ENCODE results near the gene LRRC71.

The LRRC71 gene

GRCh38 chr1:156893048-156893953, 27.1 kb upstream of the LRRC71 start, which contains the start of gene PEAR1:
Gene PEAR1 (plus strand): TSS chr1:156893718. CDS start chr1:156903927, 10,209 bp downstream.
- Histone ChIP-seq H3K9me3 (ENCODE audit: control insufficient read depth, insufficient read depth, low read depth, low read length) (no peaks in the 10 kb centered on the region), H3K4me3 (ENCODE audit: low read depth, low read length) (no peak within 1 kb of the TSS), H3K36me3 (ENCODE audit: control insufficient read depth in 2 of 2, insufficient read depth in 1 of 2, low read length in 2 of 2) (no peaks in the 10 kb centered on the region), H3K27ac (ENCODE audit: extremely low read depth, low read depth, low read length) (no peak within 1 kb of the TSS), H3K4me1 (ENCODE audit: control insufficient read depth, insufficient read depth, low read length) (no peaks in the 10 kb centered on the region)
- ChIA-PET CTCF (interaction anchor here (0.6 to 10.2 kb wide), 13 partner anchors 12 to 263 kb away, joined by 3 to 199 read pairs (median 17); partner anchors contain the start of genes INSRR, ISG20L2, LRRC71 and METTL25B), POLR2A (no interaction called here)
- no peak for TF ChIP-seq TRIM28 (IDR thresholded peaks at IDR 0.05; ENCODE audit: borderline replicate concordance, low read length)
- TF ChIP-seq ZNF585B (tag by site-specific recombination; IDR thresholded peaks at IDR 0.05) = no peak
- TF ChIP-seq ELK4 (IDR thresholded peaks at IDR 0.05; ENCODE audit: borderline replicate concordance, low read depth, low read length) = no peak
- TF ChIP-seq TSHZ1 (tag by site-specific recombination; IDR thresholded peaks at IDR 0.05; ENCODE audit: borderline replicate concordance) = no peak
- no peak for TF ChIP-seq ZXDB (tag by site-specific recombination; IDR thresholded peaks at IDR 0.05)
- TF ChIP-seq ZBTB11 (tag by site-specific recombination; conservative IDR thresholded peaks at IDR 0.05; ENCODE audit: low read depth) = no peak
- no peak for TF ChIP-seq ZNF837 (tag by site-specific recombination; IDR thresholded peaks at IDR 0.05)
- TF ChIP-seq BCL11A (tag by site-specific recombination; IDR thresholded peaks at IDR 0.05; ENCODE audit: low read depth) = no peak

DNA sequence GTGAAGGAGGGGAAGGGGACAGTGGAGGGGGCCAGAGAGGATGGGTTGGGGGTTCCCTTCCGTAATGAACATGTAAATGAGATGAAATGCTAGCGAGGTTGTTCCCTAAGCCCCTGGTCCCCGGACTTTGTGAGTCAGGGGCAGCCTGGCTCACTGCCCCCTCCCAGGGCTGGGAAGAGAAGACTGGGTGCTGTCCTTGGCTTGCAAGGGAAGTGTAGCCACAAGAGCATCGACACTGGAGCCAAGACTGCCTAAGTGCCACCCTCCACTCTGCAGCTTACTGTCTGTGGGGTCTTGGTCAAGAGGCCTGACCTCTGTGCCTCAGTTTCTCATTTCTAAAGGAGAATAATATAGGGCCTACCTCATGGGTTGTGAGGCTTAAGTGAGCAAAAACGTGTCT, 26.4 kb upstream of the LRRC71 start:
- Histone ChIP-seq H3K4me1 (ENCODE audit: control insufficient read depth, insufficient read depth, low read length) (no peaks in the 10 kb centered on the region), H3K36me3 (ENCODE audit: control insufficient read depth in 2 of 2, insufficient read depth in 1 of 2, low read length in 2 of 2) (no peaks in the 10 kb centered on the region), H3K4me3 (ENCODE audit: low read depth, low read length) (no peak overlapping the region), H3K9me3 (ENCODE audit: control insufficient read depth, insufficient read depth, low read depth, low read length) (no peaks in the 10 kb centered on the region), H3K27ac (ENCODE audit: extremely low read depth, low read depth, low read length) (no peak overlapping the region)
- ChIA-PET CTCF (interaction anchor here (0.9 to 10.2 kb wide), 8 partner anchors 17 to 203 kb away, joined by 4 to 136 read pairs (median 6); no protein-coding TSS in a partner anchor), POLR2A (interaction anchor here (0.6 to 1.2 kb wide), 2 partner anchors 72 to 168 kb away, joined by 3 to 6 read pairs; no protein-coding TSS in a partner anchor)
- TF ChIP-seq ZNF350 (tag by site-specific recombination; IDR thresholded peaks at IDR 0.05) (no peak), ZIC2 (tag by site-specific recombination; IDR thresholded peaks at IDR 0.05) (no peak), ZNF26 (tag by site-specific recombination; IDR thresholded peaks at IDR 0.05) (no peak), ZSCAN5A (tag by site-specific recombination; IDR thresholded peaks at IDR 0.05) (no peak), ZNF777 (tag by site-specific recombination; IDR thresholded peaks at IDR 0.05; ENCODE audit: borderline replicate concordance) (no peak), SCRT2 (tag by site-specific recombination; IDR thresholded peaks at IDR 0.05) (no peak), GLI4 (tag by site-specific recombination; IDR thresholded peaks at IDR 0.05) (no peak), ZBTB20 (tag by site-specific recombination; IDR thresholded peaks at IDR 0.05) (no peak), ZSCAN16 (tag by site-specific recombination; IDR thresholded peaks at IDR 0.05) (no peak), ZNF530 (tag by site-specific recombination; IDR thresholded peaks at IDR 0.05; ENCODE audit: low read depth) (no peak), ZNF133 (tag by site-specific recombination; IDR thresholded peaks at IDR 0.05) (no peak), ZNF184 (tag by site-specific recombination; IDR thresholded peaks at IDR 0.05) (no peak), IKZF3 (tag by site-specific recombination; IDR thresholded peaks at IDR 0.05) (no peak), ZNF121 (tag by site-specific recombination; IDR thresholded peaks at IDR 0.05) (no peak), ZNF473 (tag by site-specific recombination; IDR thresholded peaks at IDR 0.05) (no peak)
